ENCODE measurements around the gene KPNB1. TPM values are rescaled to one million over a fixed set of nuclear protein-coding genes. Genes with fewer than 3 reads are reported as not detected.
A peak's percentile ranks its signal among the peaks of the same experiment; 100 is the strongest.

Gene KPNB1
- total RNA-seq, 4 donors from 2014 or later, result 179 to 236 (median 205) TPM

GRCh38 chr17:47629826-47630225, 19.9 kb upstream of the KPNB1 start:
- no peak for DNase-seq (ENCODE audit: extremely low spot score)
- Histone ChIP-seq H3K9me3 (no peaks in the 10 kb centered on the region), H3K27me3 (no peaks in the 10 kb centered on the region), H3K36me3 (peaks cover 0 to 16% (median 0%) of the 10 kb centered on the region in 4 donors), H3K4me1 (peaks cover 0 to 18% (median 8%) of the 10 kb centered on the region in 4 donors), H3K4me3 (no peak overlapping the region), H3K27ac (replicated peaks in 1 of 4) (no peak overlapping the region)
- TF ChIP-seq POLR2A (IDR thresholded peaks at IDR 0.05; ENCODE audit: low read depth), result no peak
- TF ChIP-seq POLR2AphosphoS5 (IDR thresholded peaks at IDR 0.05), result no peak
- intact Hi-C loops (cut with DNase I), result no loop called here
- WGBS, result 77% methylated on average over 4 of the region's 5 CpGs

- Histone ChIP-seq H3K4me3 (no peak overlapping the region), H3K27me3 (no peaks in the 10 kb centered on the region), H3K27ac (replicated peaks in 1 of 4) (no peak overlapping the region), H3K9me3 (no peaks in the 10 kb centered on the region), H3K4me1 (peaks cover 0 to 18% (median 8%) of the 10 kb centered on the region in 4 donors), H3K36me3 (peaks cover 0 to 17% (median 0%) of the 10 kb centered on the region in 4 donors)
- DNase-seq (ENCODE audit: extremely low spot score), result no peak
- TF ChIP-seq POLR2A (IDR thresholded peaks at IDR 0.05; ENCODE audit: low read depth) (no peak), EP300 (IDR thresholded peaks at IDR 0.05) (no peak), POLR2AphosphoS5 (IDR thresholded peaks at IDR 0.05) (no peak), CTCF (IDR thresholded peaks at IDR 0.05) (no peak)
- 87% methylated on average over 2 of the region's 2 CpGs for WGBS
- intact Hi-C loops (cut with DNase I), result no loop called here
These were observed 19.1 kb upstream of the KPNB1 start for GRCh38 chr17:47630614-47631013.

- no peak for DNase-seq (ENCODE audit: extremely low spot score)
- WGBS, result 69% methylated on average over 3 of the region's 3 CpGs
- Histone ChIP-seq H3K27me3 (no peaks in the 10 kb centered on the region), H3K36me3 (peaks cover 0 to 27% (median 1%) of the 10 kb centered on the region in 4 donors), H3K27ac (replicated peaks in 1 of 4) (peak overlapping the region in 3 of 4 donors; percentile 11 to 42 (median 16)), H3K4me1 (peaks cover 0 to 9% (median 8%) of the 10 kb centered on the region in 4 donors), H3K9me3 (no peaks in the 10 kb centered on the region), H3K4me3 (no peak overlapping the region)
- TF ChIP-seq POLR2A (IDR thresholded peaks at IDR 0.05; ENCODE audit: low read depth) (no peak), CTCF (IDR thresholded peaks at IDR 0.05) (no peak), EP300 (IDR thresholded peaks at IDR 0.05) (no peak), POLR2AphosphoS5 (IDR thresholded peaks at IDR 0.05) (no peak)
- intact Hi-C loops (cut with DNase I), result no loop called here
These were observed 16.7 kb upstream of the KPNB1 start for GRCh38 chr17:47632991-47633390.

- intact Hi-C loops (cut with DNase I), result no loop called here
- 81% methylated on average over 1 of the region's 1 CpG for WGBS
- Histone ChIP-seq H3K4me3 (no peak overlapping the region), H3K9me3 (no peaks in the 10 kb centered on the region), H3K27ac (replicated peaks in 1 of 4) (no peak overlapping the region), H3K36me3 (peaks cover 0 to 33% (median 1%) of the 10 kb centered on the region in 4 donors), H3K4me1 (peaks cover 0 to 9% (median 8%) of the 10 kb centered on the region in 4 donors), H3K27me3 (no peaks in the 10 kb centered on the region)
- DNase-seq (ENCODE audit: extremely low spot score), result no peak
- no peak for TF ChIP-seq POLR2AphosphoS5 (IDR thresholded peaks at IDR 0.05)
- TF ChIP-seq POLR2A (IDR thresholded peaks at IDR 0.05; ENCODE audit: low read depth), result no peak
- TF ChIP-seq CTCF (IDR thresholded peaks at IDR 0.05), result no peak
- no peak for TF ChIP-seq EP300 (IDR thresholded peaks at IDR 0.05)
These were observed 15.7 kb upstream of the KPNB1 start for GRCh38 chr17:47633996-47634395.

- Histone ChIP-seq H3K27me3 (no peaks in the 10 kb centered on the region), H3K4me3 (no peak overlapping the region), H3K27ac (replicated peaks in 1 of 4) (no peak overlapping the region), H3K4me1 (peaks cover 0 to 9% (median 8%) of the 10 kb centered on the region in 4 donors), H3K9me3 (no peaks in the 10 kb centered on the region), H3K36me3 (peaks cover 0 to 33% (median 1%) of the 10 kb centered on the region in 4 donors)
- intact Hi-C loops (cut with DNase I), result no loop called here
- WGBS, result 100% methylated on average over 3 of the region's 3 CpGs
- no peak for DNase-seq (ENCODE audit: extremely low spot score)
- no peak for TF ChIP-seq CTCF (IDR thresholded peaks at IDR 0.05)
- TF ChIP-seq POLR2A (IDR thresholded peaks at IDR 0.05; ENCODE audit: low read depth), result no peak
- TF ChIP-seq EP300 (IDR thresholded peaks at IDR 0.05), result no peak
- TF ChIP-seq POLR2AphosphoS5 (IDR thresholded peaks at IDR 0.05), result no peak
These were observed 14.8 kb upstream of the KPNB1 start for GRCh38 chr17:47634870-47635269.
